Stomach smooth muscle (tissue), 2 donors: ENCODE data around the gene DDR2.

ENCODE experiments used
- H3K27ac ChIP-seq: one replicate; pipeline ENCODE4 v1.7.0; 2013; ENCODE audit warnings: mild to moderate bottlenecking, low read length, inconsistent platforms
- H3K27me3 ChIP-seq, 2 donors: one replicate each; pipeline ENCODE4 v1.7.0; 2013; ENCODE audit warnings: low read length in 2 of 2; ENCODE audit not compliant: insufficient read depth in 2 of 2, control insufficient read depth in 1 of 2
- H3K36me3 ChIP-seq, 2 donors: one replicate each; pipeline ENCODE4 v1.7.0; 2013; ENCODE audit warnings: low read length in 2 of 2; ENCODE audit not compliant: control insufficient read depth in 2 of 2, insufficient read depth in 2 of 2
- H3K4me1 ChIP-seq: one replicate; pipeline ENCODE4 v1.7.0; 2013; ENCODE audit warnings: low read length; ENCODE audit not compliant: control insufficient read depth, insufficient read depth
- H3K4me3 ChIP-seq, 2 donors: one replicate each; pipeline ENCODE4 v1.7.0; 2013; ENCODE audit warnings: low read length in 2 of 2
- H3K9ac ChIP-seq, 2 donors: one replicate each; pipeline ENCODE4 v1.7.0; 2013; ENCODE audit warnings: low read length in 2 of 2, mild to moderate bottlenecking in 1 of 2
- H3K9me3 ChIP-seq, 2 donors: one replicate each; pipeline ENCODE4 v1.7.0; 2013; ENCODE audit warnings: low read length in 2 of 2; ENCODE audit not compliant: control insufficient read depth in 2 of 2
- donor health status: healthy.
- donor health status: Pancreatic carcinoma.

Gene DDR2

GRCh38 chr1:162697140-162697895 is 65.1 kb downstream of the DDR2 start:
- H3K9ac ChIP-seq = peak overlapping the region in 1 of 2 donors; percentile 42
- no peaks in the 10 kb centered on the region for H3K36me3 ChIP-seq
- no peak overlapping the region for H3K4me3 ChIP-seq
- H3K27ac ChIP-seq = peak overlapping the region; percentile 94
- peaks cover 56% of the 10 kb centered on the region for H3K4me1 ChIP-seq
- H3K27me3 ChIP-seq = no peaks in the 10 kb centered on the region
- H3K9me3 ChIP-seq = no peaks in the 10 kb centered on the region

- Histone ChIP-seq H3K9me3 (no peaks in the 10 kb centered on the region), H3K4me1 (peaks cover 49% of the 10 kb centered on the region), H3K27me3 (no peaks in the 10 kb centered on the region), H3K4me3 (no peak overlapping the region), H3K27ac (no peak overlapping the region), H3K36me3 (no peaks in the 10 kb centered on the region), H3K9ac (no peak overlapping the region)
These were observed 67.1 kb downstream of the DDR2 start for GRCh38 chr1:162699366-162699765.

- peaks cover 56% of the 10 kb centered on the region for H3K4me1 ChIP-seq
- H3K4me3 ChIP-seq = no peak overlapping the region
- no peaks in the 10 kb centered on the region for H3K36me3 ChIP-seq
- no peaks in the 10 kb centered on the region for H3K9me3 ChIP-seq
- no peaks in the 10 kb centered on the region for H3K27me3 ChIP-seq
- no peak overlapping the region for H3K27ac ChIP-seq
- no peak overlapping the region for H3K9ac ChIP-seq
These were observed 67.9 kb downstream of the DDR2 start for GRCh38 chr1:162700131-162700530.

GRCh38 chr1:162701286-162701685 is 69.0 kb downstream of the DDR2 start:
- Histone ChIP-seq H3K27me3 (no peaks in the 10 kb centered on the region), H3K9ac (no peak overlapping the region), H3K4me3 (no peak overlapping the region), H3K36me3 (peaks cover 2 to 5% of the 10 kb centered on the region in 2 donors), H3K9me3 (no peaks in the 10 kb centered on the region), H3K27ac (no peak overlapping the region), H3K4me1 (peaks cover 57% of the 10 kb centered on the region)

- no peak overlapping the region for H3K4me3 ChIP-seq
- H3K9me3 ChIP-seq = no peaks in the 10 kb centered on the region
- peaks cover 5 to 6% of the 10 kb centered on the region in 2 donors for H3K36me3 ChIP-seq
- no peak overlapping the region for H3K27ac ChIP-seq
- no peak overlapping the region for H3K9ac ChIP-seq
- H3K27me3 ChIP-seq = no peaks in the 10 kb centered on the region
- peaks cover 57% of the 10 kb centered on the region for H3K4me1 ChIP-seq
These were observed 70.4 kb downstream of the DDR2 start for GRCh38 chr1:162702628-162703027.

GRCh38 chr1:162703708-162704107 is 71.4 kb downstream of the DDR2 start:
- no peak overlapping the region for H3K9ac ChIP-seq
- H3K27me3 ChIP-seq = no peaks in the 10 kb centered on the region
- no peak overlapping the region for H3K4me3 ChIP-seq
- H3K4me1 ChIP-seq = peaks cover 56% of the 10 kb centered on the region
- peaks cover 5 to 6% of the 10 kb centered on the region in 2 donors for H3K36me3 ChIP-seq
- H3K9me3 ChIP-seq = no peaks in the 10 kb centered on the region
- no peak overlapping the region for H3K27ac ChIP-seq

- peak overlapping the region in 1 of 2 donors; percentile 40 for H3K4me3 ChIP-seq
- no peaks in the 10 kb centered on the region for H3K27me3 ChIP-seq
- peak overlapping the region; percentile 70 for H3K27ac ChIP-seq
- H3K4me1 ChIP-seq = peaks cover 67% of the 10 kb centered on the region
- no peaks in the 10 kb centered on the region for H3K9me3 ChIP-seq
- H3K9ac ChIP-seq = peak overlapping the region in 1 of 2 donors; percentile 13
- peaks cover 5 to 6% of the 10 kb centered on the region in 2 donors for H3K36me3 ChIP-seq
These were observed 72.6 kb downstream of the DDR2 start for GRCh38 chr1:162704673-162705424.

GRCh38 chr1:162706003-162706402 is 73.7 kb downstream of the DDR2 start:
- no peak overlapping the region for H3K4me3 ChIP-seq
- no peaks in the 10 kb centered on the region for H3K9me3 ChIP-seq
- peak overlapping the region; percentile 66 for H3K27ac ChIP-seq
- no peaks in the 10 kb centered on the region for H3K27me3 ChIP-seq
- peaks cover 70% of the 10 kb centered on the region for H3K4me1 ChIP-seq
- peaks cover 5 to 6% of the 10 kb centered on the region in 2 donors for H3K36me3 ChIP-seq
- no peak overlapping the region for H3K9ac ChIP-seq

GRCh38 chr1:162706606-162707005 is 74.3 kb downstream of the DDR2 start:
- no peak overlapping the region for H3K4me3 ChIP-seq
- H3K27me3 ChIP-seq = no peaks in the 10 kb centered on the region
- no peak overlapping the region for H3K9ac ChIP-seq
- peak overlapping the region; percentile 83 for H3K27ac ChIP-seq
- H3K4me1 ChIP-seq = peaks cover 72% of the 10 kb centered on the region
- no peaks in the 10 kb centered on the region for H3K9me3 ChIP-seq
- H3K36me3 ChIP-seq = peaks cover 5 to 6% of the 10 kb centered on the region in 2 donors

- Histone ChIP-seq H3K9me3 (no peaks in the 10 kb centered on the region), H3K4me3 (no peak overlapping the region), H3K9ac (no peak overlapping the region), H3K27me3 (no peaks in the 10 kb centered on the region), H3K27ac (peak overlapping the region; percentile 83), H3K4me1 (peaks cover 81% of the 10 kb centered on the region), H3K36me3 (peaks cover 5 to 6% of the 10 kb centered on the region in 2 donors)
These were observed 76.0 kb downstream of the DDR2 start for GRCh38 chr1:162708286-162708685.
